OCI-LY1 (cell line): Measurements from ENCODE around the gene CSDE1.

Experiments
- EZH2 ChIP-seq: fragments of 200-600 bp; sonication (generic), shearing (Covaris generic); IDR thresholded peaks from 2 replicates; pipeline ENCODE4 v1.8.0; 2017; ENCODE audit warnings: borderline replicate concordance, mixed run types, mild to moderate bottlenecking, antibody characterized with exemption, low read length, moderate library complexity, mixed read lengths
- TF ChIP-seq, protein P1 (sequence below): fragments of 200-600 bp; sonication (generic), shearing (Covaris generic); IDR thresholded peaks from 2 replicates; pipeline ENCODE4 v1.5.1; 2017; ENCODE audit warnings: mild to moderate bottlenecking, antibody characterized with exemption, low read length, moderate library complexity, mixed read lengths

DNA sequence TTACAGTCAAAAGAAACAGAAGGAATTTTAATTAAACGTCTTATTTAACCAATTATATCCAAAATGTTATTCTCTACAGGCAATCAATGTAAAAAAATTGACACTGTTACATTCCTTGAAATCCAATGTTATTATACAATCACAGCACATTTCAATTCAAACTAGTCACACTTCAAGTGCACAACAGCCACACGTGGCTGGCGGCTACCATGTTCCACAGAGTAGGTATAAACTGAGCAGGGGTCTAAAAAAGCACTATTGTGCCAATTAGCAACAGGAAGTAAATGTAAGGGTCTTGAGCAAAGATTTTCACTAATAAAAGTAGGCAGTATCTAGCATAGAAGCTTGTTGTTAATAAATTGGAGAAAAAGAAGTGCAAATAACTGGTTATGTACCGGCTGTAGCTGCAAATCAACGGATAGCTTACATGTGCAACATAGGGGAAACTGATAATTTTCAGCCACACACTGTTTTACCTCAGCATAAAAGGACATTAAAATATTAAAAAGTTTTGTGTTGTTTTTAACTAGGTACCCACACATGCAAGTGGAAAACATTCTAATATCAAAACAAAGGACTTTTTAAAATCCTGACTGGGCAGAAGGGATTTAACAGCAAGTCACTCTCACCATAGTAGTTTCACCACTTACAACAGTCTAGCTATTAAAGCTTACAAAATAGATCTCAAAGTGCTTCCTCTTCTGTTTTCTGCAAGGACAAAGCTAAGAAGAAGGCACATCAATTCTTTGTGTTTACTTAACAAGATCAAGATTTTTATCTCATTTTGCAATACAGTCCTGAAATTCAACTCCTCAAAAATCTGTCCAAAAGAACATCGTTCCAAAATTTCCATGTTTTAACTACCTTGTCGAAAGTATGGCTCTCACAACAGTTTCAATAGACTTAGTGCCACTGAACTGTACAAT is 2.5 kb downstream of the CSDE1 start:
- TF ChIP-seq, protein P1, sequence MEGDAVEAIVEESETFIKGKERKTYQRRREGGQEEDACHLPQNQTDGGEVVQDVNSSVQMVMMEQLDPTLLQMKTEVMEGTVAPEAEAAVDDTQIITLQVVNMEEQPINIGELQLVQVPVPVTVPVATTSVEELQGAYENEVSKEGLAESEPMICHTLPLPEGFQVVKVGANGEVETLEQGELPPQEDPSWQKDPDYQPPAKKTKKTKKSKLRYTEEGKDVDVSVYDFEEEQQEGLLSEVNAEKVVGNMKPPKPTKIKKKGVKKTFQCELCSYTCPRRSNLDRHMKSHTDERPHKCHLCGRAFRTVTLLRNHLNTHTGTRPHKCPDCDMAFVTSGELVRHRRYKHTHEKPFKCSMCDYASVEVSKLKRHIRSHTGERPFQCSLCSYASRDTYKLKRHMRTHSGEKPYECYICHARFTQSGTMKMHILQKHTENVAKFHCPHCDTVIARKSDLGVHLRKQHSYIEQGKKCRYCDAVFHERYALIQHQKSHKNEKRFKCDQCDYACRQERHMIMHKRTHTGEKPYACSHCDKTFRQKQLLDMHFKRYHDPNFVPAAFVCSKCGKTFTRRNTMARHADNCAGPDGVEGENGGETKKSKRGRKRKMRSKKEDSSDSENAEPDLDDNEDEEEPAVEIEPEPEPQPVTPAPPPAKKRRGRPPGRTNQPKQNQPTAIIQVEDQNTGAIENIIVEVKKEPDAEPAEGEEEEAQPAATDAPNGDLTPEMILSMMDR = no peak
- TF ChIP-seq EZH2 = no peak
